Measurements from ENCODE around the gene MDN1.

DNA sequence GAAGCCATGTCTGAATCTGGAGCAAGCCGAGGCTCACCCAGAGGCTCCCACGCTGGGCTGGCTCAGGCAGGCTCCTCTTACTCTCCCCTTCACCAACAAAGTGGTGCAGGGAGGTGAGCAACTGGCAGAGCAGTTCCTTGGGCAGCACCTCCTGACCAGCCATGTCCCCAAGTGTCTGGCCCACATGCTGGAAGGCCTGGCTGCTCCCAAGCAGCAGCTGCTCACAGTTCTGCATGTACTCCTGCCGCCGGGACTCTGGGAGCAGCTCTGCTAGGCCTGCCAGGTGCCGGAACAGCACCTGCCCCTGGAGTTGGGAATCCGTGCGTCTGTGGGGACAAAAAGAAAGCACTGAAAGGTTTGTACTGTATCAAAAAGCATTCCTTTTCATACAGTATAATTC is 123.9 kb downstream of the MDN1 start:
- TF ChIP-seq, protein P1, sequence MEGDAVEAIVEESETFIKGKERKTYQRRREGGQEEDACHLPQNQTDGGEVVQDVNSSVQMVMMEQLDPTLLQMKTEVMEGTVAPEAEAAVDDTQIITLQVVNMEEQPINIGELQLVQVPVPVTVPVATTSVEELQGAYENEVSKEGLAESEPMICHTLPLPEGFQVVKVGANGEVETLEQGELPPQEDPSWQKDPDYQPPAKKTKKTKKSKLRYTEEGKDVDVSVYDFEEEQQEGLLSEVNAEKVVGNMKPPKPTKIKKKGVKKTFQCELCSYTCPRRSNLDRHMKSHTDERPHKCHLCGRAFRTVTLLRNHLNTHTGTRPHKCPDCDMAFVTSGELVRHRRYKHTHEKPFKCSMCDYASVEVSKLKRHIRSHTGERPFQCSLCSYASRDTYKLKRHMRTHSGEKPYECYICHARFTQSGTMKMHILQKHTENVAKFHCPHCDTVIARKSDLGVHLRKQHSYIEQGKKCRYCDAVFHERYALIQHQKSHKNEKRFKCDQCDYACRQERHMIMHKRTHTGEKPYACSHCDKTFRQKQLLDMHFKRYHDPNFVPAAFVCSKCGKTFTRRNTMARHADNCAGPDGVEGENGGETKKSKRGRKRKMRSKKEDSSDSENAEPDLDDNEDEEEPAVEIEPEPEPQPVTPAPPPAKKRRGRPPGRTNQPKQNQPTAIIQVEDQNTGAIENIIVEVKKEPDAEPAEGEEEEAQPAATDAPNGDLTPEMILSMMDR (IDR thresholded peaks at IDR 0.05; ENCODE audit: control extremely low read depth in 1 of 3, insufficient read depth in 1 of 3, low read depth in 1 of 3, low read length in 3 of 3): no peak
- TF ChIP-seq POLR2AphosphoS5 (IDR thresholded peaks at IDR 0.05; ENCODE audit: low read depth, low read length) (no peak), HDAC6 (IDR thresholded peaks at IDR 0.05; ENCODE audit: low read depth, low read length) (no peak), PHF8 (conservative IDR thresholded peaks at IDR 0.05; ENCODE audit: low read depth, low read length) (no peak), SP2 (IDR thresholded peaks at IDR 0.05; ENCODE audit: low read length) (no peak), SUZ12 (IDR thresholded peaks at IDR 0.05; ENCODE audit: low read length) (no peak), HDAC2 (IDR thresholded peaks at IDR 0.05; ENCODE audit: borderline replicate concordance in 1 of 2, low read depth in 2 of 2, low read length in 2 of 2) (no peak), RAD21 (IDR thresholded peaks at IDR 0.05 in 1 of 2, conservative IDR thresholded peaks at IDR 0.05 in 1 of 2; ENCODE audit: low read depth in 2 of 2, low read length in 2 of 2) (no peak), EP300 (IDR thresholded peaks at IDR 0.05; ENCODE audit: borderline replicate concordance in 1 of 2, low read depth in 2 of 2, low read length in 2 of 2) (no peak), RFX5 (IDR thresholded peaks at IDR 0.05; ENCODE audit: borderline replicate concordance, low read depth, low read length) (no peak), CREB1 (IDR thresholded peaks at IDR 0.05) (no peak), ATF3 (IDR thresholded peaks at IDR 0.05; ENCODE audit: insufficient read depth, low read depth, low read length) (no peak)
